Esophagus squamous epithelium (tissue), 4 donors: ENCODE data around the gene RAB22A.

Experiments
- POLR2A ChIP-seq, 4 donors: fragments of 450-650 bp; IDR thresholded peaks; one replicate each; pipeline ENCODE4 v1.6.1; 2017; ENCODE audit warnings: antibody characterized with exemption in 4 of 4, mild to moderate bottlenecking in 4 of 4, moderate library complexity in 3 of 4
- TF ChIP-seq, protein P1 (sequence below), 6 experiments: fragments of 450-650 bp in 4 of 6; fragments of 200-600 bp in 2 of 6; sonication (generic) in 2 of 6; IDR thresholded peaks; one replicate each; pipeline ENCODE4 v1.5.1; 2016 to 2019; ENCODE audit warnings: antibody characterized with exemption in 6 of 6, mild to moderate bottlenecking in 4 of 6, moderate library complexity in 4 of 6

- TF ChIP-seq, protein P1, sequence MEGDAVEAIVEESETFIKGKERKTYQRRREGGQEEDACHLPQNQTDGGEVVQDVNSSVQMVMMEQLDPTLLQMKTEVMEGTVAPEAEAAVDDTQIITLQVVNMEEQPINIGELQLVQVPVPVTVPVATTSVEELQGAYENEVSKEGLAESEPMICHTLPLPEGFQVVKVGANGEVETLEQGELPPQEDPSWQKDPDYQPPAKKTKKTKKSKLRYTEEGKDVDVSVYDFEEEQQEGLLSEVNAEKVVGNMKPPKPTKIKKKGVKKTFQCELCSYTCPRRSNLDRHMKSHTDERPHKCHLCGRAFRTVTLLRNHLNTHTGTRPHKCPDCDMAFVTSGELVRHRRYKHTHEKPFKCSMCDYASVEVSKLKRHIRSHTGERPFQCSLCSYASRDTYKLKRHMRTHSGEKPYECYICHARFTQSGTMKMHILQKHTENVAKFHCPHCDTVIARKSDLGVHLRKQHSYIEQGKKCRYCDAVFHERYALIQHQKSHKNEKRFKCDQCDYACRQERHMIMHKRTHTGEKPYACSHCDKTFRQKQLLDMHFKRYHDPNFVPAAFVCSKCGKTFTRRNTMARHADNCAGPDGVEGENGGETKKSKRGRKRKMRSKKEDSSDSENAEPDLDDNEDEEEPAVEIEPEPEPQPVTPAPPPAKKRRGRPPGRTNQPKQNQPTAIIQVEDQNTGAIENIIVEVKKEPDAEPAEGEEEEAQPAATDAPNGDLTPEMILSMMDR (IDR thresholded peaks at IDR 0.05), result no peak
- no peak for TF ChIP-seq POLR2A (IDR thresholded peaks at IDR 0.05)
These were observed 64.7 kb downstream of the RAB22A start for GRCh38 chr20:58374027-58374850.
